ENCODE measurements around the gene THSD1. TPM values are rescaled to one million over a fixed set of nuclear protein-coding genes. Genes with fewer than 3 reads are reported as not detected.

Gene THSD1
- total and polyA plus RNA-seq, 10 of the 15 experiments (the other 5 are each of a cell fraction or from before 2014, with no cell fraction given), result 0.03 to 0.20 (median 0.13) TPM; not detected in 2

DNA sequence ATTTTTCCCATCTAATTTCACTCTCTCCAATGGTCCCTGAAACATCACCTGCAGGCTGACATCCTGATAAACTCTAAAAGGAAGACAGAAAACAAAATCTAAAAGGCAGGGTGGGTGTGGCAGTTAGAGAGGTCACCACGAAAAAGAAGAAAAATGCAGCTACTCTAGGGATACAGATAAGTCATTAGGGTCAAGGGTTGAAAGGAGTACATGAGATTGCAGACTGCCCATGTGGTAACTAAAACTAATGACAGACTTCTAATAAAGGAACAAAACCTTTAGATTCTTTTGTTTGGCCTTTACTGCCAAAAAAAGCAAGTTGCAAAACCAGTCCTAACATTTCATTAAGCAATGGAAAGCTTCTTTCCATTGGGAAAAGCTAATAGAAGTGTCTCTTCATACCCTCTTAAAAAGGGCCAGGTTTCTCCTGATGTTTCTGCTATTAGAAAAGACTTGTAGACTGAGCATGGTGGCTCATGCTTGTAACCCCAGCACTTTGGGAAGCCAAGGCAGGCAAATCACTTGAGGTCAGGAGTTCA lies 31.0 kb downstream of the THSD1 start:
- ChIA-PET POLR2A (no interaction called here), SMC1A (ENCODE audit: uncharacterized antibody, unreplicated experiment) (no interaction called here), CTCF (no interaction called here), RAD21 (ENCODE audit: unreplicated experiment) (interaction anchor here (1.1 kb wide), 1 partner anchor 76 kb away, joined by 3 read pairs; the partner anchor contains the start of gene VPS36)
- no peak overlapping the region for H3K4me3 ChIP-seq
- no peaks in the 10 kb centered on the region for H3K36me3 ChIP-seq (ENCODE audit: control insufficient read depth in 2 of 2, insufficient read depth in 2 of 2, low read length in 1 of 2)
- H3K4me2 ChIP-seq (ENCODE audit: control insufficient read depth, insufficient read depth), result no peak overlapping the region
- H3K79me2 ChIP-seq (ENCODE audit: control insufficient read depth, insufficient read depth, low read length), result no peaks in the 10 kb centered on the region
- H3K4me1 ChIP-seq (ENCODE audit: control insufficient read depth, insufficient read depth, low read length), result no peaks in the 10 kb centered on the region
- no peak overlapping the region for H3K9ac ChIP-seq (ENCODE audit: control insufficient read depth, insufficient read depth, low read length)
- FAIRE-seq (no peak), ATAC-seq (no peak), DNase-seq (ENCODE audit: low read depth, low spot score) (no peak)
- no peak overlapping the region for H2AFZ ChIP-seq (ENCODE audit: control insufficient read depth, low read depth, low read length)
- in situ Hi-C loops (cut with MboI), result no loop called here
- H3K9me3 ChIP-seq (replicated peaks; ENCODE audit: control insufficient read depth, insufficient read depth, low read length), result no peaks in the 10 kb centered on the region
- TF ChIP-seq PAX5 (IDR thresholded peaks at IDR 0.05; ENCODE audit: borderline replicate concordance, low read depth, low read length) (no peak), SREBF2 (IDR thresholded peaks at IDR 0.05; ENCODE audit: low read length) (no peak), YY1 (IDR thresholded peaks at IDR 0.05; ENCODE audit: low read depth, low read length) (no peak), GABPA (IDR thresholded peaks at IDR 0.05; ENCODE audit: low read depth) (no peak), POLR2AphosphoS2 (IDR thresholded peaks at IDR 0.05; ENCODE audit: low read depth, low read length) (no peak)
- TF ChIP-seq, protein P1, sequence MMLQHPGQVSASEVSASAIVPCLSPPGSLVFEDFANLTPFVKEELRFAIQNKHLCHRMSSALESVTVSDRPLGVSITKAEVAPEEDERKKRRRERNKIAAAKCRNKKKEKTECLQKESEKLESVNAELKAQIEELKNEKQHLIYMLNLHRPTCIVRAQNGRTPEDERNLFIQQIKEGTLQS (IDR thresholded peaks at IDR 0.05; ENCODE audit: borderline replicate concordance, extremely low read depth, low read depth, low read length), result no peak
- TF ChIP-seq, protein P2, sequence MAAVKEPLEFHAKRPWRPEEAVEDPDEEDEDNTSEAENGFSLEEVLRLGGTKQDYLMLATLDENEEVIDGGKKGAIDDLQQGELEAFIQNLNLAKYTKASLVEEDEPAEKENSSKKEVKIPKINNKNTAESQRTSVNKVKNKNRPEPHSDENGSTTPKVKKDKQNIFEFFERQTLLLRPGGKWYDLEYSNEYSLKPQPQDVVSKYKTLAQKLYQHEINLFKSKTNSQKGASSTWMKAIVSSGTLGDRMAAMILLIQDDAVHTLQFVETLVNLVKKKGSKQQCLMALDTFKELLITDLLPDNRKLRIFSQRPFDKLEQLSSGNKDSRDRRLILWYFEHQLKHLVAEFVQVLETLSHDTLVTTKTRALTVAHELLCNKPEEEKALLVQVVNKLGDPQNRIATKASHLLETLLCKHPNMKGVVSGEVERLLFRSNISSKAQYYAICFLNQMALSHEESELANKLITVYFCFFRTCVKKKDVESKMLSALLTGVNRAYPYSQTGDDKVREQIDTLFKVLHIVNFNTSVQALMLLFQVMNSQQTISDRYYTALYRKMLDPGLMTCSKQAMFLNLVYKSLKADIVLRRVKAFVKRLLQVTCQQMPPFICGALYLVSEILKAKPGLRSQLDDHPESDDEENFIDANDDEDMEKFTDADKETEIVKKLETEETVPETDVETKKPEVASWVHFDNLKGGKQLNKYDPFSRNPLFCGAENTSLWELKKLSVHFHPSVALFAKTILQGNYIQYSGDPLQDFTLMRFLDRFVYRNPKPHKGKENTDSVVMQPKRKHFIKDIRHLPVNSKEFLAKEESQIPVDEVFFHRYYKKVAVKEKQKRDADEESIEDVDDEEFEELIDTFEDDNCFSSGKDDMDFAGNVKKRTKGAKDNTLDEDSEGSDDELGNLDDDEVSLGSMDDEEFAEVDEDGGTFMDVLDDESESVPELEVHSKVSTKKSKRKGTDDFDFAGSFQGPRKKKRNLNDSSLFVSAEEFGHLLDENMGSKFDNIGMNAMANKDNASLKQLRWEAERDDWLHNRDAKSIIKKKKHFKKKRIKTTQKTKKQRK (IDR thresholded peaks at IDR 0.05; ENCODE audit: low read depth, low read length), result no peak
- TF ChIP-seq, protein P3, sequence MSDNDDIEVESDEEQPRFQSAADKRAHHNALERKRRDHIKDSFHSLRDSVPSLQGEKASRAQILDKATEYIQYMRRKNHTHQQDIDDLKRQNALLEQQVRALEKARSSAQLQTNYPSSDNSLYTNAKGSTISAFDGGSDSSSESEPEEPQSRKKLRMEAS (IDR thresholded peaks at IDR 0.05; ENCODE audit: low read depth, low read length), result no peak
- TF ChIP-seq, protein P4, sequence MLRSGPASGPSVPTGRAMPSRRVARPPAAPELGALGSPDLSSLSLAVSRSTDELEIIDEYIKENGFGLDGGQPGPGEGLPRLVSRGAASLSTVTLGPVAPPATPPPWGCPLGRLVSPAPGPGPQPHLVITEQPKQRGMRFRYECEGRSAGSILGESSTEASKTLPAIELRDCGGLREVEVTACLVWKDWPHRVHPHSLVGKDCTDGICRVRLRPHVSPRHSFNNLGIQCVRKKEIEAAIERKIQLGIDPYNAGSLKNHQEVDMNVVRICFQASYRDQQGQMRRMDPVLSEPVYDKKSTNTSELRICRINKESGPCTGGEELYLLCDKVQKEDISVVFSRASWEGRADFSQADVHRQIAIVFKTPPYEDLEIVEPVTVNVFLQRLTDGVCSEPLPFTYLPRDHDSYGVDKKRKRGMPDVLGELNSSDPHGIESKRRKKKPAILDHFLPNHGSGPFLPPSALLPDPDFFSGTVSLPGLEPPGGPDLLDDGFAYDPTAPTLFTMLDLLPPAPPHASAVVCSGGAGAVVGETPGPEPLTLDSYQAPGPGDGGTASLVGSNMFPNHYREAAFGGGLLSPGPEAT (IDR thresholded peaks at IDR 0.05; ENCODE audit: low read depth), result no peak
- 0% methylated on average over 1 of the region's 1 CpG for WGBS (ENCODE audit: insufficient coverage, insufficient replicate concordance, low lambda C conversion rate, missing lambda C conversion rate)
- no peak overlapping the region for H3K27ac ChIP-seq (ENCODE audit: control insufficient read depth, insufficient read depth)
- intact Hi-C loops (cut with micrococcal nuclease; ENCODE audit: unreplicated experiment), result no loop called here
- no peaks in the 10 kb centered on the region for H4K20me1 ChIP-seq (ENCODE audit: control insufficient read depth, insufficient read depth)
- no peaks in the 10 kb centered on the region; a peak in 1 of 4 replicates for H3K27me3 ChIP-seq (replicated peaks in 1 of 2; ENCODE audit: control insufficient read depth in 2 of 2, insufficient read depth in 2 of 2, low read length in 1 of 2)
- no TSS peak for BruUV-seq (replicated peaks)
